PC-3 (cell line): Measurements from ENCODE around the gene GNG10.

Experiments
- EZH2 ChIP-seq: fragments of 300-600 bp; sonication (generic); IDR thresholded peaks from one replicate; pipeline ENCODE4 v1.6.1; 2017; ENCODE audit warnings: antibody characterized with exemption, mild to moderate bottlenecking, low read length; ENCODE audit not compliant: unreplicated experiment
- EZH2phosphoT487 ChIP-seq: fragments of 300-600 bp; sonication (generic); IDR thresholded peaks from 2 replicates; pipeline ENCODE4 v1.6.1; 2018; ENCODE audit warnings: mild to moderate bottlenecking, antibody characterized with exemption, low read length, borderline replicate concordance
- TF ChIP-seq, protein P1 (sequence below): fragments of 300-600 bp; sonication (generic); conservative IDR thresholded peaks from 2 replicates; pipeline ENCODE4 v1.5.1; 2017; ENCODE audit warnings: antibody characterized with exemption, low read depth, mild to moderate bottlenecking, low read length

DNA sequence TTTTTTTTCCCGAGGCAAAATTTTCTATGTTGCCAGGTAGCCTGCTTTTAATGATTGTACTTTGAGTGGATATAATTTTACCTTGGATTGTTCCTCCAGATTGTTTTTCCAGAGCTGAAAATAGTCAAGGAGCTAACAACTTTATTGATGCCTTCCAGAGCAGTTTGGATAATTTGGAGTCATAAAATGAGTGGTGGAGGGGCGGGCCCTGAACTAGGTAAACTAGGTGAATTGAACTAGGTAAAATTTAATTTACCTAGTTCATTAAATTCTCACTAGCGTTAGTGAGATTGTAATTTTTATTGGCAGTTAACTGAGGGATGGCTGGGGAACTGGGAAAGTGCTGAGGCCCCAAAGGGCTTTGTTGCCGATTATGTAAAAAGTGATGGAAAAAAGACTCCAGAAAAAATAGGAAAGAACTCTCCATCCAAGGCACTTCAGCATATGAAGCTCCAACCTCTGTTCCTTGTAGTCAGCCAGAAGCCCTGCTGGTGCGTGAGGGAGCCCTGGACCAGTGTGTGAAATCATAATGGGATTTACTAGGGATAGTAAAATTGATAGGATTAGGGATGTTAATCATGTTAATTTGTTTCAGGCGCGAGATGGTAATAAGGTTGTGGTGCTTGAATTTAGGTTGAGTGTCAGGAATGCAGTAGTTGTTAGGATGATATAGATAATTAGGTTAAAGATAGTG, 28.6 kb upstream of the GNG10 start:
- TF ChIP-seq EZH2 (no peak), EZH2phosphoT487 (no peak)
- TF ChIP-seq, protein P1, sequence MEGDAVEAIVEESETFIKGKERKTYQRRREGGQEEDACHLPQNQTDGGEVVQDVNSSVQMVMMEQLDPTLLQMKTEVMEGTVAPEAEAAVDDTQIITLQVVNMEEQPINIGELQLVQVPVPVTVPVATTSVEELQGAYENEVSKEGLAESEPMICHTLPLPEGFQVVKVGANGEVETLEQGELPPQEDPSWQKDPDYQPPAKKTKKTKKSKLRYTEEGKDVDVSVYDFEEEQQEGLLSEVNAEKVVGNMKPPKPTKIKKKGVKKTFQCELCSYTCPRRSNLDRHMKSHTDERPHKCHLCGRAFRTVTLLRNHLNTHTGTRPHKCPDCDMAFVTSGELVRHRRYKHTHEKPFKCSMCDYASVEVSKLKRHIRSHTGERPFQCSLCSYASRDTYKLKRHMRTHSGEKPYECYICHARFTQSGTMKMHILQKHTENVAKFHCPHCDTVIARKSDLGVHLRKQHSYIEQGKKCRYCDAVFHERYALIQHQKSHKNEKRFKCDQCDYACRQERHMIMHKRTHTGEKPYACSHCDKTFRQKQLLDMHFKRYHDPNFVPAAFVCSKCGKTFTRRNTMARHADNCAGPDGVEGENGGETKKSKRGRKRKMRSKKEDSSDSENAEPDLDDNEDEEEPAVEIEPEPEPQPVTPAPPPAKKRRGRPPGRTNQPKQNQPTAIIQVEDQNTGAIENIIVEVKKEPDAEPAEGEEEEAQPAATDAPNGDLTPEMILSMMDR, result no peak
